B cell (primary cell): ENCODE results near the gene ABCD3. TPM values are rescaled to one million over a fixed set of nuclear protein-coding genes. Genes with fewer than 3 reads are reported as not detected.

ENCODE experiments used
- ATAC-seq: fragments of 200-7000 bp; cut with Tn5 transposase; one replicate; pipeline ENCODE4 v1.10.0; 2021; ENCODE audit warnings: low read depth, mild to moderate bottlenecking, moderate number of reproducible peaks, moderate library complexity
- CTCF ChIA-PET: fragments of 350-600 bp; sonication (Branson Sonifier 250); formaldehyde crosslinking; loops from one replicate; lab custom pipeline; 2021; ENCODE audit warnings: antibody characterized with exemption, inconsistent platforms; lab: Charles Lee
- POLR2A ChIA-PET: fragments of 350-600 bp; sonication (Branson Sonifier 250); formaldehyde crosslinking; loops from one replicate; lab custom pipeline; 2021; ENCODE audit warnings: antibody characterized with exemption; lab: Charles Lee
- DNase-seq: peaks from one replicate; pipeline ENCODE4 v3.0.0; 2013
- H2AFZ ChIP-seq: 2 replicates; pipeline ENCODE4 v1.6.1; 2012; ENCODE audit warnings: mild to moderate bottlenecking, low read depth, low read length; ENCODE audit not compliant: insufficient read depth, poor library complexity, severe bottlenecking
- H3K27ac ChIP-seq, 2 donors: 1 replicate in 1 of 2; 2 replicates in 1 of 2; pipeline ENCODE4 v1.5.1; 2012 to 2013; ENCODE audit warnings: low read length in 2 of 2, mild to moderate bottlenecking in 2 of 2, moderate library complexity in 1 of 2
- H3K27me3 ChIP-seq, 4 experiments: fragments of 200-600 bp in 1 of 4; sonication (generic) in 1 of 4; replicated peaks in 1 of 4; 1 replicate in 2 of 4; 2 replicates in 2 of 4; pipeline versions ENCODE4 v1.6.1 to v1.7.0; 2013 to 2016; ENCODE audit warnings: low read length in 3 of 4, mild to moderate bottlenecking in 2 of 4, mixed read lengths in 1 of 4, moderate library complexity in 1 of 4; ENCODE audit not compliant: insufficient read depth in 4 of 4, control insufficient read depth in 3 of 4; ENCODE audit errors: control extremely low read depth in 1 of 4
- H3K36me3 ChIP-seq, 2 experiments: replicated peaks in 1 of 2; 1 replicate in 1 of 2; 2 replicates in 1 of 2; pipeline versions ENCODE4 v1.6.1 to v1.7.1; 2013; ENCODE audit warnings: low read length in 1 of 2; ENCODE audit not compliant: insufficient read depth in 2 of 2, control insufficient read depth in 1 of 2; ENCODE audit errors: control extremely low read depth in 1 of 2, extremely low read depth in 1 of 2
- H3K4me1 ChIP-seq, 2 donors: fragments of 200-600 bp in 1 of 2; sonication (generic) in 1 of 2; 1 replicate in 1 of 2; 2 replicates in 1 of 2; pipeline versions ENCODE4 v1.5.1 to v1.6.1; 2013 to 2017; ENCODE audit warnings: low read length in 2 of 2; ENCODE audit not compliant: control insufficient read depth in 2 of 2, insufficient read depth in 2 of 2
- H3K4me2 ChIP-seq: replicated peaks from 2 replicates; pipeline ENCODE3; 2012; ENCODE audit warnings: mild to moderate bottlenecking, low read depth, low read length; ENCODE audit not compliant: poor library complexity, severe bottlenecking
- H3K4me3 ChIP-seq, 5 experiments: fragments of 200-600 bp in 1 of 5; sonication (generic) in 1 of 5; 1 replicate in 3 of 5; 2 replicates in 2 of 5; pipeline versions ENCODE4 v1.5.1 to v1.7.0; 2011 to 2016; ENCODE audit warnings: low read length in 4 of 5, mild to moderate bottlenecking in 4 of 5, low read depth in 2 of 5, control low read depth in 1 of 5, moderate library complexity in 1 of 5; ENCODE audit not compliant: insufficient read depth in 1 of 5; ENCODE audit errors: control extremely low read depth in 1 of 5, extremely low read depth in 1 of 5
- H3K79me2 ChIP-seq: fragments of 200-600 bp; sonication (generic); one replicate; pipeline ENCODE4 v1.6.0; 2016; ENCODE audit warnings: low read length; ENCODE audit not compliant: control insufficient read depth, insufficient read depth
- H3K9ac ChIP-seq: fragments of 200-600 bp; sonication (generic); 2 replicates; pipeline ENCODE4 v1.6.1; 2017; ENCODE audit warnings: mild to moderate bottlenecking, low read length, moderate library complexity
- H3K9me3 ChIP-seq, 3 donors: one replicate each; pipeline versions ENCODE4 v1.6.1 to v1.7.1; 2013; ENCODE audit warnings: low read length in 2 of 3; ENCODE audit not compliant: control insufficient read depth in 2 of 3, insufficient read depth in 1 of 3; ENCODE audit errors: control extremely low read depth in 1 of 3
- H4K20me1 ChIP-seq: 2 replicates; pipeline ENCODE4 v1.6.0; 2012; ENCODE audit warnings: mild to moderate bottlenecking, low read length; ENCODE audit not compliant: insufficient read depth, control insufficient read depth, poor library complexity, severe bottlenecking
- H3K27ac Mint-ChIP-seq: one replicate; pipeline ENCODE4 v1.8.0; 2021; ENCODE audit warnings: mixed read lengths
- H3K27me3 Mint-ChIP-seq: one replicate; pipeline ENCODE4 v1.8.0; 2021; ENCODE audit warnings: mixed read lengths
- H3K4me1 Mint-ChIP-seq: one replicate; pipeline ENCODE4 v1.8.0; 2021; ENCODE audit warnings: mixed read lengths
- H3K4me3 Mint-ChIP-seq: one replicate; pipeline ENCODE4 v1.8.0; 2021; ENCODE audit warnings: mixed read lengths
- H3K9me3 Mint-ChIP-seq: one replicate; pipeline ENCODE4 v1.8.0; 2022; ENCODE audit warnings: mixed read lengths; ENCODE audit not compliant: insufficient read depth
- EZH2 ChIP-seq: IDR thresholded peaks from 2 replicates; pipeline ENCODE4 v1.6.1; 2012; ENCODE audit warnings: borderline replicate concordance, low read depth, mild to moderate bottlenecking, moderate library complexity, low read length; ENCODE audit not compliant: insufficient read depth, poor library complexity, severe bottlenecking
- WGBS: methylation state at CpG from one replicate; pipeline ENCODE4 v1.1.5; 2013; ENCODE audit warnings: missing lambda C conversion rate; ENCODE audit not compliant: insufficient coverage; 5-methylcytosine and 5-hydroxymethylcytosine counted together
- intact Hi-C: fragments of 100-400 bp; cut with micrococcal nuclease; formaldehyde crosslinking; loops from one replicate; pipeline ENCODE4 v1.10.0; 2022
- polyA plus RNA-seq: library from polyadenylated mRNA; depleted of rRNA; stranded (reverse); fragments of >200 nt; gene quantifications from 2 replicates; pipeline ENCODE4 v1.2.3, GENCODE V29; 2012
- total RNA-seq, 2 donors: library from RNA; stranded (reverse); fragments of 120-200 nt in 1 of 2; gene quantifications; 1 replicate in 1 of 2; 2 replicates in 1 of 2; pipeline versions ENCODE4 v1.2.3 to v1.2.4, GENCODE V29; 2013 to 2022
- TF ChIP-seq, protein P1 (sequence below): fragments of 200-600 bp; IDR thresholded peaks from one replicate; pipeline ENCODE4 v1.8.0; 2022; ENCODE audit warnings: antibody characterized with exemption, mild to moderate bottlenecking

The ABCD3 gene
- total and polyA plus RNA-seq, 2 donors (not counting 1 experiment from before 2014, with no cell fraction given), result 4.0 to 19.4 TPM

DNA sequence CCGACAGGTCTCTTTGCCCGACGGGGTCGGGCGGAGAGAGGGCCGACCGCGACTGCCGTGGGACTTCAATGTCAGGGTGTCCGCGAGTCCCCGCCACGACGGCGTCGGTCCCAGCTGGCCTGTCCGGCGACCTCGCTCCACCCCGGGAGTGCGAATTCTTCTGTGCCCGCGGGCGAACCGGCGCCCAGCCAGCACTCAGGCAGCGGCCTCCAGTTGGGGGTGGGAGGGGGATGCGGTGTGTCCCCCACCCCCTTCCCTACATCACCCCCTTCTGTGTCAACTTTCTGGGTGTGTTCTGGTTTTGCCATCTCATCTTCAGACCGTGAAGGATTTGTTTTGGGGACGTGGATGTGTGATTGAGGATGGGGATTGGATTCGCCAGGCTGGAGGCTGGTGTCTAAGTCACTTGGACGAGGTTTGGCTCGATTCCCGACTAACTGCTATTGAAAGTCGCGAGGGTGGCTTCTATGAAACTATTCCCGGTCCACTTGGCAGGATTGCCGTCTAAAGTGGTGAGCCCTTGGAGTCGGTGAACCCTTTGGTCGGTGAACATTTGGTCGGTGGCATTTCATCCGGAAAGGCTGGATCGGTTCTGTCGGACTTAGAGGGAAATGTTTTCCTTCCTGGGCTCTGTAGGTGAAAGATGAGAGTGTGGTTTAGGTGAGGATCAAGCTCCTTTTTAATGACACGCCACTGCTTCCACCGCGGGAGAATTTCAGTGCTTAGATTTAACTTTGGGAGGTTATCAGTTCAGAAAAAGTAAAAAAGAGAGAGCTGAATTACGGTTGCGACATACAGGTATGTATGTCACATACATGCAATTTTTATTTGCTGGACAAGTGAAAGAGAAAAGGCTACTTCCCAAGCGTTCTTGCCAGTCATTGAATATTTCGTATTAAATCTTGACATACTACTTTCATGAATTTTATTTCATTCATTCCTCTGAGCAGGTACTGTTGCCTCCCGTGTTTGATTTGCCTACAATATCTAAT, 771 bp downstream of the ABCD3 start:
- 5% methylated on average over 42 of the region's 52 CpGs for WGBS
- H3K36me3 ChIP-seq, result no peaks in the 10 kb centered on the region
- peak overlapping the region; percentile 79 for H3K9ac ChIP-seq
- Mint-ChIP-seq H3K4me3 (no peak overlapping the region), H3K27me3 (peaks cover 7% of the 10 kb centered on the region), H3K4me1 (peaks cover 25% of the 10 kb centered on the region), H3K27ac (peak overlapping the region; percentile 77), H3K9me3 (no peaks in the 10 kb centered on the region)
- TF ChIP-seq, protein P1, sequence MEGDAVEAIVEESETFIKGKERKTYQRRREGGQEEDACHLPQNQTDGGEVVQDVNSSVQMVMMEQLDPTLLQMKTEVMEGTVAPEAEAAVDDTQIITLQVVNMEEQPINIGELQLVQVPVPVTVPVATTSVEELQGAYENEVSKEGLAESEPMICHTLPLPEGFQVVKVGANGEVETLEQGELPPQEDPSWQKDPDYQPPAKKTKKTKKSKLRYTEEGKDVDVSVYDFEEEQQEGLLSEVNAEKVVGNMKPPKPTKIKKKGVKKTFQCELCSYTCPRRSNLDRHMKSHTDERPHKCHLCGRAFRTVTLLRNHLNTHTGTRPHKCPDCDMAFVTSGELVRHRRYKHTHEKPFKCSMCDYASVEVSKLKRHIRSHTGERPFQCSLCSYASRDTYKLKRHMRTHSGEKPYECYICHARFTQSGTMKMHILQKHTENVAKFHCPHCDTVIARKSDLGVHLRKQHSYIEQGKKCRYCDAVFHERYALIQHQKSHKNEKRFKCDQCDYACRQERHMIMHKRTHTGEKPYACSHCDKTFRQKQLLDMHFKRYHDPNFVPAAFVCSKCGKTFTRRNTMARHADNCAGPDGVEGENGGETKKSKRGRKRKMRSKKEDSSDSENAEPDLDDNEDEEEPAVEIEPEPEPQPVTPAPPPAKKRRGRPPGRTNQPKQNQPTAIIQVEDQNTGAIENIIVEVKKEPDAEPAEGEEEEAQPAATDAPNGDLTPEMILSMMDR, result no peak
- no peak for TF ChIP-seq EZH2
- no peak for DNase-seq
- intact Hi-C loops, result loop anchor here (1.0 to 10.0 kb wide), 6 partner anchors 508 to 1237 kb away; partner anchors contain the start of genes ALG14, CCDC18, CNN3 and DR1
- H2AFZ ChIP-seq, result peak overlapping the region; percentile 98
- no peaks in the 10 kb centered on the region for H3K9me3 ChIP-seq
- H4K20me1 ChIP-seq, result peaks cover 8% of the 10 kb centered on the region
- peak overlapping the region; percentile 77 for H3K4me2 ChIP-seq
- H3K27ac ChIP-seq, result peak overlapping the region; percentile 39 to 69
- ATAC-seq, result no peak
- ChIA-PET CTCF (interaction anchor here (1.1 to 1.4 kb wide), 2 partner anchors 64 to 435 kb away, joined by 3 read pairs; no protein-coding TSS in a partner anchor), POLR2A (interaction anchor here (0.5 to 1.1 kb wide), 2 partner anchors 804 to 815 kb away, joined by 3 read pairs; partner anchors contain the start of gene RWDD3)
- H3K79me2 ChIP-seq, result peaks cover 55% of the 10 kb centered on the region
- H3K27me3 ChIP-seq, result no peaks in the 10 kb centered on the region
- peak overlapping the region; percentile 67 to 89 (median 85) for H3K4me3 ChIP-seq
- peaks cover 12 to 18% of the 10 kb centered on the region in 2 donors for H3K4me1 ChIP-seq
